HG02571 (cell line): ENCODE data around the gene CAMSAP1.

Source experiments
- ATAC-seq: cut with Tn5 transposase; IDR thresholded peaks from one replicate; pipeline ENCODE4 v1.9.1; 2021; ENCODE audit warnings: mild to moderate bottlenecking, moderate library complexity; ENCODE audit not compliant: unreplicated experiment

CAMSAP1 gene

DNA sequence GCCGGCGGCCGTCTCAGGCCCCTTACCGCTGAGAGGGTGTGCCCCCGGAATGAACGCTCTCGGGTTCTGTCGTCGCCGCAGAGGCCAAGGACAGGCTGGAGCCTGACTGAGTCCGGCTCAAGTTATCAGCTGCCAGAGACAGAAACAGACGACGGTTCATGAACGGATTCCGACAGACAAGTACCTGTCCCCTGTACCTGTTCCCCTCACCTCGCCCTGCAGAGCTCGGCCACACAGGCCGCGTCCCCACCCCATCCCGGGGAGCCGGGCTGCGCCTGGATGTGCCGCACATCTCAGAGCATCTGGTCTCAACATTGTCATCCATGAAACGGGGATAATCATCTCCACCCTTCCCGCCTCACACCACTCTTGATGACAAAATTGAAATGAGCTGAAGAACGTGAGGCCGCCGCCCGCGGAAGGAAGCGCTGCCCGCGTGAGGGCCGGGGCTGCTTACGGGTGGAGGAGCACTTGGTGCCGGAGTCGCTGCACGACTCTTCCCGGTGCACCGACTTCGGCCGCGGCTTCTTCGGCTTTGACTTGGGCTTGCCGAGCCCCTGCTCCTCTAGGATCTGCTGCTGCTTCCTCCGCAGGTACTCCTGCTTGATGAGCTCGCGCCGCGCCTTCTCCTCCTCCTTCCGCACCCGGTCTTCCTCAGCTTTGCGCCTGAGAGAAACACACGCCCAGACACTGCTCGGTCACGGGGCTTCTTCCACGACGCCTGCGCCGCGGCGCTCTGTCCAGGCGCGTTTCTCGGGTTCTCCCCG is 89.2 kb downstream of the CAMSAP1 start:
- ATAC-seq: no peak

DNA sequence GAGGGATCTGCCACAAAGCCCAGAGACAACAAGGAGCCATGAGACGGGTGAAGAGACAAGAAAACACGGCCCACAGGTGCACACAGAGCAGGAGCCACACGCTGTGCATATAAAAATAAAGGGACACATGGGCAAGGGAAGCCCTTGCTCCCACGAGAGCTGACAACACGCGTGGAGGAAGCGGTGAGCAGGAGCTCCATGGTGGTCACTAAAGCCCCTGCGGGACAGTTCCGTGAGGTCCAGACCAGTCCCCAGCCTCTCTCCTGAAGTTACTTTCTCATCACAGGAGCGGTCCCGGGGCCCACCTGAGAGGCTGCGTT is 90.7 kb downstream of the CAMSAP1 start:
- ATAC-seq: no peak

DNA sequence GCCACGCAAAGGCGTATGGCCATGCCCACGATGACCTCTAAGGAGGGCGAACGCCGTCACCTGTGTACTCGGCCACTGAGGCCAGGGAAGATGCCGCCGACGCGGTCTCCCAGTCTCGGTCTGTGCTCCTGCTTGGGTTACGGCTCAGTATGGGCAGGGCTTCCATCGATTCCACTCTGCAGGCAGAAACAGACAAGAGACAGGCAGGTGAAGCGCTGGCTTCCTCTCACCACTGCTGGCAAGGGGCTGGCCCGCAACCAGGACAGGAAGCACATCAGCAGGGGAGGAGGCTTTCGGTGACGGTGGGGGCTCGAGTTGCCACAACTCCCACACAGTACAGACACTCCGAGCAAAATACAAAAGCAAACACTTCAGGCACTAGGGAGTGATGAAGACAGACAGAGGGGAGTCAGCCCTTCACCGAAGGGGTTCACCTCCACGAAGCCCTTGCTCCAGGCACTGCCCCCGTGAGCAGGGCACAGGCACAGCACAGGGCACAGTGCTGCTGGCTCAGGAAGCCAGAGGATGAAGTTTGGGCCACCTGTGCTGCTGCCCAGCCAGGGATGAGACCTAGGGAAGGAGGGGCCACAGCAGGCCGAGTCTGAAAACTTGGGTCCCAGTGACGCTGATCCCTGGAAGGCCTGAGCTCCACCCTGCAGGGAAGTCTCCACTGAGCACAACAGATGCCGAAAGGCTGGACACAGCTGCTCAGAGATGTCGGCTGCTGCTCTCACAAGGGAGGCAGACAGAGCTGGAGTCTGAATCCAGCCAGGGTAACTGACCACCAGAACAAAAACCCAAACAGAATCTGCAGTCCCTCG is 91.3 kb downstream of the CAMSAP1 start:
- ATAC-seq: no peak

DNA sequence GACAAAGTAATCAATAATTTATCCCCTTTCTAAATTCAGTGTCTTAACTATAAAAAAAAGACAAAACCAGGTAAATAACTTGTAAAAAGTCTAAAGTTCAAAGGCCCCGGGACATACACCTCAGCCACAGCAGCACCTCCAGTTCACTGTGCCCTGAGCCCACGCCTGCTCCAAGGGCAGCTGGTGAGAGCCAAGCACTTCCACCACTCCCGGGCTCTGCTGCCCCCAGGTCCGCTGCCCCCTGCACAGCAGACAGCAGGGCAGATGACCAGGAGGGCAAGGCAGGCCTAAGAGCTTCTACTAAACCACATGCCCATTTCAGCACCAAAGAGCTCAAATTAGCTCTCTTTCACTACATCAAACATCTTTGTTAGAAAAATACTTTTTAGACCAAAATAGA is 91.9 kb downstream of the CAMSAP1 start:
- ATAC-seq: no peak

DNA sequence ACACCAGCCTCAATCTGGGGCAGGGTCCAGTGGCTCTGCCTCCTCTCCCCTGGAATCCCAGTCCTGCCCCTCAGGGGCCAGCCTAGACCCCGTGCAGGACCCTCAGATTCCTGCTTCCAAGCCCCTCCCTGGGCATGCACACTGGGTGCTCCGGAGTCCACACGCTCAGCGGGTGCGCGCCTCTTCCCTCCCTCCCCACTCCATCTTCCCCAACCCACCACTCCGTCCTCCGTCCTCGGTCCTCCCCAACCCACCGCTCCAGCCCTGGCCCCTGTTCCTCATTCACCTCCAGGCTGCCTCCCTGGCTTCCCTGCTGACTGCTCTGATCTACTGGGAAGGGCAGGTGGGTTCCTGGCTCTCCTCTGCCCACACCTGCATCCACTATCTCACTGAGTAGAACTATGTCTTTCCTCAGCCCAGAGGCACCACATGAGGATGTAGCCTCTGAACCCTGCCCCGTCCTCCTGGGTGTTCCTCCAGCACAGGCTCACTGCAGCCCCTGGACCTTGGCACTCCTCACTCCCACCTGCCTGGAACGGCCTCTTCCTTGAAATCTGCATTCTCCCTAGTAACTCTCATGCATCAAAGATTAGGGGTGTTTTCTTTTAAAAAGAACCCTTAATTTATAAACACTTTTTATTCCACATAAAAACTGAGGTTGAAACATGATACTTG is 92.8 kb downstream of the CAMSAP1 start:
- ATAC-seq: no peak

DNA sequence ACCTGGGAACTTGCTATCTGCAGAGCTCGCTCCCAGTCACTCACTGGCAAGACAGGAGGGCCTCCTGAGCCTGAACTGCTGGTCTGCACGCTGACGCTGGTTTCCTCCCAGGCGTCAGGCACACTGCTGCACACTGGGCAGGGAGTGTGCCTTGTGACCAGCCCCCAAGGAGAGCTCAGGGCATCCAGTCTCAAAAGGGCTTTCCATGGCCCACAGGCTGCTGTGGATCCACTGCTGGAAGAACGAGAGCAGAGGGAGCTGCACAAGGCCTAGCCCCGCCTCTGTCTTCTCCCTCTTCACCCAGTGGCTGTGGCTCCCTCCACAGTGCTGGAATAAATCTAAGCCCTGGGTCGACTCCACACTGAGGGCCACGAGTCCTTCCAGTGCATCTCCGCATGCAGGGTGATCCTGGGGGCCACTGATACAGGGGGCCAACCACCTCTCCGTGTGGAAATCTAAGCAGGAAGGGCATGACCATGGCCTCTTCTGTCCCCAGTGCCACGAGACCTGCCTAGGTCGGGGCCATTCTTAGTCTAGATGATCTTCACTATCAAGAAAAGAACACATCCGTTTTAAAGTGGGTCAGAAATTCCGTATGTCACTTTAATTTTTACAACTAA is 93.6 kb downstream of the CAMSAP1 start:
- ATAC-seq: no peak

DNA sequence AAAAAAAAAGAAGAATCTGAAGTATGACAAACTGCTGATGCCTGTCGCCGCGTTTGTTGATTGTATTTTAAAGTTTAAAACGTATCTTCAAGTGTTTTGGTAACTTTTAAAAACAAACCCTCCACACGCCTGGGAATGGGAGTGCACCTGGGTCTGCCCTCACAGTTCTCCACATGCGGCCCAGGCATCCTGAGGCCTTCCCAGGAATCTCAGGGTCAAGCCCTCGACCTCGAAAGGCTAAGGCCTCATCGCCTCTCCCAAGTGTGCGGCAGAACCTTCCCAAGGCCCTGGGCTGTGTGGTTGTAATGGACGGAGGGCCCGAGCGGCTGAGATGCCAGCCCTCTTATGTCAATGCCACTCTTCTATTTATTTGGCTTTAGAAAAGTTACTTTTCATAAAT is 94.4 kb downstream of the CAMSAP1 start:
- no peak for ATAC-seq

DNA sequence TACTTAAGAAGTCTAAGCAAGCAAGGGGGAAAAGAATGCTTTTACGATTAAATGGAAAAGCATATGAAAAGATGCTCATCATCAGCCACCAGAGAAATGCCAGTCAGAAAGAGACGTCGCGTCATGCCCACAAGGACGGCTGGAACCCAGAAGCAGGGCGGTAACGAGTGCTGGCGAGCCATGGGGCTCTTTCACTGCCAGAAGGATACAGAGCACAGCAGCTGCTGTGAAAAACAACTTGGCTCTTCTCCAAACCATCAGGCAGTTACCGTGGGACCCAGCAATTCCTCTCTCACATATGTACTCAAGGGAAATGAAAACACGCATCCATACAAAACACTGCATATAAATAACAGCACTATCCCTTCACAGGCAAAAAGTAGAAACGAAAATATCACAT is 95.5 kb downstream of the CAMSAP1 start:
- ATAC-seq: no peak

DNA sequence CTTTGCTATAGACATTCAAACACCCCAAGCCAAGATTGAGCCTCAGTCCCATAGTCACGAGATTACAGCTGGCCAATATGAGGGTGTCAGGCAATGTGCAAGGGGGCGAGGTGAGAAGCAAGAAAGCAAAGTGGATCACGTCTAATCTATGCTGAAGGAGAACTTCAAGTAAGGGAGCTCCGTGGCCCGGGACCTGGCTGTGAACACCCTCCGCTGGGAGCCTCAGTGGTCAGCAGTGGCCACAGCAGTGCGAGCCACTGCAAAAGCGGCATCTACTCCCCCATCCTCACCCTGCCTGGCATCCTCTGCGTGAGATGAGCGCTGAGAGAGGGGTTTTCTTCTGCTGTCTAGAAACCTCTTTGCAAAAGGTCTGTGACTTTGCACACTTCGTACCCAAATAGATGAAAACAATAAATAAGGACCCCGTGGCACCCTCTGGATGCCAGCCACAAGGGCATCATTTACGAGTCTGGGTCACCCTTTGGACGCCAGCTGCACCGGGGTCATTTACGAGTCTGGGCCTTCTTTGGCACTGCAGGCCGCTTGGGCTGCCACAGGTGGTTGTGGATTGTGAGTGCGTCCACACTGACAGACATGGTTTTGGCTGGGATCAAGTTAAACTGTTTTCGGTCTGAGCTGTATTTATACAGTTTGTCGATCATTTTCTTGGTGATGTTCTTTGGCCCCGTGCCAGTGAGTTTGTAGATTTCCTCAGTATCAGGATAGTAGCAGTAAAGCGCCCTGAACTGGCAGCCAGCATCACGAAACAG is 96.4 kb downstream of the CAMSAP1 start:
- ATAC-seq: no peak

DNA sequence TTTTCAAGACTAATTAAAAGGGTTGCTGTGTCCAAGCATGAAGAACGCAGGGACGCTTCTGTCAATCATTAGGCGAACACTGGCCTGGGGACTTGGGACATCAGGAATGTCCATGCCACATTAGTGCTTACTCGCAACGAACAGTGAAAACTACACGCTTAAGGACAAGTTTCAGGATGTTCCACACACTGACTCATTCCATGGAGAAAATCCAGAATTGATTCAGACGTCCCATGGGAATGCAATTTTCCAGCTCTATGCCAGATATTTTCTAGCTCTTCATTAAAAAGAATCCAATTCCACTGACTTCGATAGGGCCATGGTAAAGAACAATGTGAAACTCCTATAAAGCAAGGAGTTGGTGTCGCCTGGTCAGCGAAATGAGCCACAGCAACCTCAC is 98.2 kb downstream of the CAMSAP1 start:
- no peak for ATAC-seq

DNA sequence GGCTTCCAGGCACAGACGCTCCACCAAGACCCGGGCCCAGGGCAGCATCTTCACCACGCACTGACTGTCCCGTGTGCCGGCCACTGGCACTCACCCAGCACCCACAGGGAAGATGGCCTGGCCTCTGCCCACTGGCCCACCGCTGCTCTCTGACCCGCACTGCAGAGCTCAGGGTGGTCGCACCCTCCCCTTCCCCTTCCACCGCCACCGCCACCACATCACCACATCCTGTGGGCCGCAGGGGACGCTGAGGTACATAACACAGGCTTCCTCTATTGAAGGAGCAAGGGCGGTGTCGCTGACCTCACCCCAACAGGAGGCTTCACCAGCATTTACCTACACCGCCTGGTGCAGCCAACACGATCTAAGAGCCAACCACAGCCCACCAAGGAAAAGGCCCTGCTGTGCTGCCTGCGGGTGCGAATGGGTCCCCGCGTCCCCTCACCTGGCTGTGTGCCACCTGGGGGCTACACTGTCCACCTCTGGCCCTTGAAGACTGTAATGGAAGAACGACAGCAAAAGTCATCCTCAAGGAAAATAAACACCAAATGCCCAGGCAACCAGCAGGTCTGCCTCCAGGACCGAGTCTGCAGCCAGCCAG is 101.8 kb downstream of the CAMSAP1 start:
- no peak for ATAC-seq

DNA sequence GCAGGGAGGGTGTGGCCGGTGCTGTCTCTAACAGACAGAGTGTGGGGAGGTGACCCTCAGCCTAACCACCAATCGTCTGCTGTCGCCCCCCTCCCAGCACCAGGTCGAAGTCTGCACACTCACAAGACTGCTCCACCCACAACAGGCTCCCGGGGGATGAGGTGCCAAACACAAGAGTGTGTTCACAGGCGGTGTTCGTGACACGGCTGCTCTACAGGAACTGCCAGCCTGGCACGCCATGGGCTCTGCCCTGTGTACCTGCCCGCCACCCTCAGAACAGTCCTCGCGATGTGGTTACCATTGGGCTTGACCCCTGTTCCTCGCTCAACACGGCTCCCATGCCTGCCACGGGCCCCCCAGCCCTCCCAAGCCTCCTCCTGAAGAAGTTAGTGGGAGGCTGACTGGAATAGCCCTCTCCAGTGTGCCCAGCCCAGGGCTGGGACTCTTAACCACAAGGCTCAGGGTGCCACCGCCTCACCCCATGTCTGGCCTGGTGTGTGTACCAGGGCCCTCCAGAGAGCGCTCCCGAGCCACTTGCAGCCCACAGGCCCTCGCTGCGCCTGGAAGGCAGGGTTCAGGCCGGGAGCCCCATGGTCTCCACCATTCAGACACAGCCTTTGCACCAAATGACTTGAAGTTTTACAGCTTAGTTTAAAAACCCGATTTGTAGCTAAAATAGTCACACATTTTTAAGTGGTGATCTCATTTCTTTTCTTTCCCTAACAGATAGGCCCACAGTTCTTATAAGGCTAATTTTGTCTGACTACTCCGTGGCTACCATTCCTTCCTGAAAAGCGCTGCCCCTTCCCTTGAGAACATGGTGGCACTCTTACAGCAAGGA is 102.5 kb downstream of the CAMSAP1 start:
- no peak for ATAC-seq

DNA sequence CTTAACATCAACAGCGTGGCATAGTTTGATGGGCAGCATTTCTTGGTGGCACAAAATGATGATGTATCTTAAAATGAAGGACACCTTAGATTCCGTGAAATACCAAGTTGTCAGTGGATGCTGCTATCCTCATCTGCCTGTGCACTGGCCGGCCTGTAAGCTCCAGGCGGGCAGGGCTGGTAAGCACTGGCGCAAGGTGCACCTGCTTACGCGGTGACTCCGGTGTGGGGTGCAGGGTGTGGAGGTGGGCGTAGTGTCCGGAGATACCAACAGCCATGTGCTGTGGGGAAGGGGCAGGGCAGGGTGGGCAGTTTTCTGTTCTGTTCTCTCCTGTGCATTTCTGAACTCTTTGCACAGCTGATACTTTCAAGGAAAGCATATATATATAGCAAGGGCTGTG is 103.9 kb downstream of the CAMSAP1 start:
- ATAC-seq: no peak

DNA sequence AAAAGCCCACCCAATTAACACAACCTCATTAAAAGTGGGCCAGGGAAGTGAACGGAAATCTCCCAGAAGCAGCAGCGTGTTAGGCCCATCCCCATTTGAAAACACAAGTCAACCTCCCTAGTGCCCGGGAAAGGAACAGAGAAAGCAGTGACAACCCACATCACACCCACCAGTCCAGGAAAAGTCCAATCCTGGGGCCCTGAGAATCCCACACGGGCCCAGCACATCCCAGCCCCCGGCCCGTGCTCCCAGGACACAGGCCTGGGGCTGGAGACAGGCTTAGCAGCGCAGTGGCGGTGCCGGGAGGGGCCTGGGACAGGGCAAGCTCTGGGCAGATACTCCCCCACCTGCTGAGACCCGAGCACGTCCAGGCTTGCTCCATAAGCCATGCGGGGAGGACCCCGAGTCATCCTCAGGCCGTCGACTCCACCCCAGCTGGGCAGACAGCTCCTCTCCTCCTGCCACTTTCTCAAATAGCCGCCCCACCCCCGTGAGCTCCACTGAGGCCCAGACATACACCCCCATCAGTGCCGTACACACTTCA is 104.4 kb downstream of the CAMSAP1 start:
- no peak for ATAC-seq

DNA sequence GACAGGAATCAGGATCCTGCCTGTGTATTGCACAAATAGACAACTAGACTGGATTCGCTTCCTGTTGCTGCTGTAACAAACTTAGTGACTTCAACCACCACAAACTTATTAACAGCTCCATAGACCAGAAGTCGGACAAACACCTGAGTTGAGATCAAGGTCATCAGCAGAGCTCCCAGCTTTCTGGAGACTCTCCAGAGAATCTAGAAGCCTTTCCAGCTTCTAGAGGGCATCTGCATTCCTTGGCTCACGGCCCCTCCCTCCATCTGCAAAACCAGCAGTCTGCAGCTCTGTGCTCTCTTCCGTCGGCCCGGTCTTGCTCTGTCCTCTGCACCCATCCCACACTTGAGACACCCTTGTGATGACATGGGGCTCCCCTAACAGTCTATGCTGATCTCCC is 106.3 kb downstream of the CAMSAP1 start:
- ATAC-seq: no peak

DNA sequence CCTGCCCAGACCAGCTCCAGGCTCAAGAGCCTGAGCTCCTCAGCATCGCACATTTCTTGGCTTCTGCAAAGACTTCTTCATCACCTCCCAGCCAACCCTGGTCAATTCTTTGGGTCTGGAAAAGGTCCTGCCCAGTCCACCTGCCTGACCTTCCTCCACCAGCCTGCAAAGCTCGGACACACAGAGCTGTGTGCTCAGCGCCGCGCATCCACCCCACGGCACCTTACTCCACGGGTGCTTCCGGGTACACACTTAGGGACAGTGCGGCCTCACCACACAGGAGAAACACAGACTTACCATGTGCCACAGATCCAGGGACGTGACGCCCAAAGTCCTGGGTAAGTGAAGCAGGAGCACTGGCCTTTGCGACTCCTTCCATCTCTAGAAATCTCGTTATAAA is 108.1 kb downstream of the CAMSAP1 start:
- ATAC-seq: no peak

DNA sequence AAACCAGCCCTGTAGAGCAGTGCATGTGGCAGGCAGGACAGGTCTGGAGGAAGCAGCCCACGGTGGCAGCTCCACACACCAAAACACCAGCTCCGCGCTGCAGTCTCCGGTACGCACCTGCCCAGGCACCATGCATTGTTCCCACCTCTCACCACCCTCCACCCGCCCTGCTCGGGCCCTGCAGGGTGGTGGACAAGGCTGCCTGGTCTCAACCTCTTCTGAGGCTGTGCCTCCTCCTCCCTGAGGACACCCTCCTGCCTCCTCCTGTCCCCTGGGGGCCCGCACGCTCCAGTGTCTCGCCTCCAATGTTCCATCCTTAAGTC is 109.1 kb downstream of the CAMSAP1 start:
- ATAC-seq: no peak

DNA sequence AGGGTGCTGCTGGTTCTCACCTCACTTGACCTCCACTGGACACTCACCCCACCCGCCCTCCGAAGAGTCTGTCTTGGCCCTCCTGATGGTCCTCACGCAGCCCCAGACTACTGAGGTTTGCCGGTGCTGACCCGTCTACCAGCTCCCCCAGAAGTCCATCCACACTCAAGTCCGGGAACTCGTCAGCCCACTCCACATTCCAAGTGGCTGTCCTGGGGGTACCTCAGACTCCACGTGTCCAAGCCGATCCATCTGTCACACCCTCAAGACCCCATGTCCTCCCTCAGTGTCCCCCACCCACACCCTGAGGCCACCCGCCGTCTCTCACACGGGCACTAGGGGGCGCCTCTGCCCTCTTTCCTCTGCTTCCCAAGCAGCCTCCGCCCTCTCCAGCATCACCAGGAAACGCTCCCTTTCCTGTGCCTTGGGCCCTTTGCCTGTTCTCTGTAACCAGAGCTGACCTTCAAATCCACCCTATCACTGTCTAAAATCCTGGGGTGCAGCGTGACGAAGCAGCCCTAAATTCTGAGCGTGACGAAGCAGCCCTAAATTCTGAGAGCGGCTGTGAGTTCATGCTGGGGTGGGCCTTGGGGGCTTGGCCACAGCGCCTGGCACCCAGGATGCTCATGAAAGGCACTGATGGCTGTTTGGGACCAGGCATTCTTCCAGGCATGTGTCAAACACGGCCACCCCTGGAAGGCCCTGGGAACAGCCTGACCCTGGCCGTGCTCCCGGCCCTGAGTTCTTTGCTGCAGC is 109.7 kb downstream of the CAMSAP1 start:
- ATAC-seq: no peak
